AG04450 (cell line): ENCODE data around the gene ADGRD1. TPM values are rescaled to one million over a fixed set of nuclear protein-coding genes. Genes with fewer than 3 reads are reported as not detected.

ENCODE experiments used
- CTCF ChIA-PET: fragments of 300-600, 350-600 bp; formaldehyde crosslinking; extraction: SDS; loops from one replicate; lab custom pipeline; 2022; ENCODE audit warnings: antibody characterized with exemption, inconsistent platforms; lab: Charles Lee
- POLR2A ChIA-PET: fragments of 350-600 bp; formaldehyde crosslinking; extraction: SDS; loops from one replicate; lab custom pipeline; 2021; ENCODE audit warnings: antibody characterized with exemption, inconsistent platforms; lab: Yijun Ruan, JAX
- DNase-seq: peaks from one replicate; pipeline ENCODE4 v3.0.0-alpha.2; 2011; ENCODE audit warnings: low read depth, low spot score
- H3K27ac ChIP-seq: one replicate; pipeline ENCODE4 v1.5.1; 2012; ENCODE audit warnings: low read depth, low read length, control low read depth
- H3K27me3 ChIP-seq: one replicate; pipeline ENCODE4 v1.6.0; 2012; ENCODE audit warnings: low read length; ENCODE audit not compliant: control insufficient read depth, insufficient read depth
- H3K4me3 ChIP-seq: 2 replicates; pipeline ENCODE4 v1.5.1; 2011; ENCODE audit warnings: mild to moderate bottlenecking, low read depth, low read length, control low read depth
- H3K9me3 ChIP-seq: 2 replicates; pipeline ENCODE4 v1.5.1; 2012; ENCODE audit warnings: low read length; ENCODE audit not compliant: control insufficient read depth, insufficient read depth
- CTCF ChIP-seq: IDR thresholded peaks from 2 replicates; pipeline ENCODE4 v1.5.1; 2011; ENCODE audit warnings: low read depth, low read length, control low read depth, inconsistent platforms
- polyA plus RNA-seq: library from polyadenylated mRNA; depleted of rRNA; stranded (reverse); fragments of >200 nt; gene quantifications from 2 replicates; pipeline ENCODE4 v1.2.3, GENCODE V29; 2011

Gene ADGRD1
- polyA plus RNA-seq, 1 experiment: 0.05 TPM

GRCh38 chr12:131174901-131175300 is 221.2 kb downstream of the ADGRD1 start:
- no peak for TF ChIP-seq CTCF
- CTCF ChIA-PET: no interaction called here
- Histone ChIP-seq H3K27me3 (no peaks in the 10 kb centered on the region), H3K4me3 (no peak overlapping the region), H3K27ac (no peak overlapping the region), H3K9me3 (peaks cover 32% of the 10 kb centered on the region)
- POLR2A ChIA-PET: no interaction called here
- DNase-seq: no peak

GRCh38 chr12:131176266-131176665 is 222.6 kb downstream of the ADGRD1 start:
- Histone ChIP-seq H3K27me3 (no peaks in the 10 kb centered on the region), H3K27ac (no peak overlapping the region), H3K9me3 (peaks cover 32% of the 10 kb centered on the region), H3K4me3 (no peak overlapping the region)
- no peak for TF ChIP-seq CTCF
- ChIA-PET POLR2A (no interaction called here), CTCF (no interaction called here)
- DNase-seq: no peak

GRCh38 chr12:131176926-131177325 is 223.2 kb downstream of the ADGRD1 start:
- POLR2A ChIA-PET: no interaction called here

GRCh38 chr12:131177599-131177998 is 223.9 kb downstream of the ADGRD1 start:
- no peak for TF ChIP-seq CTCF
- no peak overlapping the region for H3K4me3 ChIP-seq
- ChIA-PET CTCF (no interaction called here), POLR2A (no interaction called here)
- no peak overlapping the region for H3K27ac ChIP-seq
- peaks cover 32% of the 10 kb centered on the region for H3K9me3 ChIP-seq
- no peak for DNase-seq
- no peaks in the 10 kb centered on the region for H3K27me3 ChIP-seq

More at GRCh38 chr12:131176926-131177325, 223.2 kb downstream of the ADGRD1 start:
- H3K27me3 ChIP-seq: no peaks in the 10 kb centered on the region
- no peak for DNase-seq
- no peak for TF ChIP-seq CTCF
- peaks cover 32% of the 10 kb centered on the region for H3K9me3 ChIP-seq
- H3K4me3 ChIP-seq: no peak overlapping the region
- no peak overlapping the region for H3K27ac ChIP-seq
- CTCF ChIA-PET: no interaction called here

- CTCF ChIA-PET: no interaction called here
- DNase-seq: no peak
- Histone ChIP-seq H3K4me3 (no peak overlapping the region), H3K9me3 (peaks cover 31% of the 10 kb centered on the region), H3K27me3 (no peaks in the 10 kb centered on the region), H3K27ac (no peak overlapping the region)
- TF ChIP-seq CTCF: no peak
- POLR2A ChIA-PET: no interaction called here
Observed at GRCh38 chr12:131187602-131188001, 233.9 kb downstream of the ADGRD1 start.
